Measurements from ENCODE around the gene TACSTD2. TPM values are rescaled to one million over a fixed set of nuclear protein-coding genes. Genes with fewer than 3 reads are reported as not detected.

The TACSTD2 gene
- total RNA-seq, 4 donors from 2014 or later: 0.09 to 1.8 (median 0.25) TPM; not detected in 1

DNA sequence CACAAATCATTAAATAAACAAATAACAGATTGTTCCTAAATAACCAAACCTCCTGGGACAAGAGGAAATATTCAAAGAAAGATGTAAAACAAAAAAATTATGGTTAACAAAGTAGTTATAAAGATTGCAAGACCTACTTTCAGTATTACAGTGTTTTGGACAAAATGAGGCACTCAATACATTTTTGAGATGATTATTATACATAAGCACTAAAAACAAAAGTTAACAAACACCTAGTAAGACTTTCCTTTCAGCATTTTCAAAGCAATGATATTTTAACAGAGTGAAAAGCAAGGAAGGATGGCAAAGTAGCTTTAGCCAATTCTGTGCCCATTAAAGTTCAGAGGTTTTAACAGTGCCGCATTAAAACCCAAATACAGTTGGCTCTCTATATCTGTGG lies 47.8 kb downstream of the TACSTD2 start:
- H3K4me1 ChIP-seq: no peaks in the 10 kb centered on the region
- intact Hi-C loops (cut with DNase I; ENCODE audit: low total_unique reads) (no loop called here), in situ Hi-C loops (cut with MboI; ENCODE audit: low sequenced_read_pairs in 4 of 4) (no loop called here)
- no peak for TF ChIP-seq POLR2A (IDR thresholded peaks at IDR 0.05)
- TF ChIP-seq, protein P1, sequence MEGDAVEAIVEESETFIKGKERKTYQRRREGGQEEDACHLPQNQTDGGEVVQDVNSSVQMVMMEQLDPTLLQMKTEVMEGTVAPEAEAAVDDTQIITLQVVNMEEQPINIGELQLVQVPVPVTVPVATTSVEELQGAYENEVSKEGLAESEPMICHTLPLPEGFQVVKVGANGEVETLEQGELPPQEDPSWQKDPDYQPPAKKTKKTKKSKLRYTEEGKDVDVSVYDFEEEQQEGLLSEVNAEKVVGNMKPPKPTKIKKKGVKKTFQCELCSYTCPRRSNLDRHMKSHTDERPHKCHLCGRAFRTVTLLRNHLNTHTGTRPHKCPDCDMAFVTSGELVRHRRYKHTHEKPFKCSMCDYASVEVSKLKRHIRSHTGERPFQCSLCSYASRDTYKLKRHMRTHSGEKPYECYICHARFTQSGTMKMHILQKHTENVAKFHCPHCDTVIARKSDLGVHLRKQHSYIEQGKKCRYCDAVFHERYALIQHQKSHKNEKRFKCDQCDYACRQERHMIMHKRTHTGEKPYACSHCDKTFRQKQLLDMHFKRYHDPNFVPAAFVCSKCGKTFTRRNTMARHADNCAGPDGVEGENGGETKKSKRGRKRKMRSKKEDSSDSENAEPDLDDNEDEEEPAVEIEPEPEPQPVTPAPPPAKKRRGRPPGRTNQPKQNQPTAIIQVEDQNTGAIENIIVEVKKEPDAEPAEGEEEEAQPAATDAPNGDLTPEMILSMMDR (IDR thresholded peaks at IDR 0.05 in 4 of 5, conservative IDR thresholded peaks at IDR 0.05 in 1 of 5): no peak
- DNase-seq: no peak
- no peaks in the 10 kb centered on the region for H3K27me3 ChIP-seq
- H3K36me3 ChIP-seq: peaks cover 0 to 23% of the 10 kb centered on the region in 2 donors
- ATAC-seq: no peak
- H3K9me3 ChIP-seq: no peaks in the 10 kb centered on the region
- no peak overlapping the region for H3K4me3 ChIP-seq
- H3K27ac ChIP-seq: no peak overlapping the region

DNA sequence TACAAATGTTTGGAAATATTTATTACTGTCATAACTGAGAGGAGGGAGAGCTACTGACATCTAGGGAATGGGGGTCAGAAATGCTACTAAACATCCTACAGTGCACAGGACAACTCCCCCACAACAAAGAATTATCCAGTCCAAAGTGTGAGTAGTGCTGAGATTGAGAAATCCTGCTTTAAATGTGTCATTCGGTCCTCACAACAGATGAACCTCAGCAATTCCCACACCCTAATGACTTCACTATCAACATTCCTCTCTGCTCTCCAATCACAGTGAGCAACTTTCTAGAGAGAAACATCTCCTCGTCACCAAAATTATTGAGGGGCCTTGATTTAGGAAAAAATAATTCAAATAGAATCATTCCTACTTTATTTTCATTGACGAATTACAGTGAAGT lies 48.5 kb downstream of the TACSTD2 start:
- Histone ChIP-seq H3K27ac (no peak overlapping the region), H3K36me3 (peaks cover 0 to 23% of the 10 kb centered on the region in 2 donors), H3K4me1 (no peaks in the 10 kb centered on the region), H3K27me3 (no peaks in the 10 kb centered on the region), H3K9me3 (no peaks in the 10 kb centered on the region), H3K4me3 (no peak overlapping the region)
- DNase-seq (no peak), ATAC-seq (no peak)
- intact Hi-C loops (cut with DNase I; ENCODE audit: low total_unique reads) (no loop called here), in situ Hi-C loops (cut with MboI; ENCODE audit: low sequenced_read_pairs in 4 of 4) (no loop called here)
- no peak for TF ChIP-seq POLR2A (IDR thresholded peaks at IDR 0.05)
- TF ChIP-seq, protein P1 (IDR thresholded peaks at IDR 0.05 in 4 of 5, conservative IDR thresholded peaks at IDR 0.05 in 1 of 5): no peak

Other genes with a start within 250 kb of the TACSTD2 start
- 10 to 100 TPM; 11.7 to 23.7 (median 19.3) TPM for gene OMA1, start 30.5 kb downstream of the TACSTD2 start, total RNA-seq
- gene MYSM1, start 122.8 kb upstream of the TACSTD2 start, total RNA-seq: 10 to 100 TPM in 1 of 4 donors, 1 to 10 TPM in 3; 5.1 to 12.9 (median 6.0) TPM
- 100 to 1,000 TPM in 2 of 4 donors, 10 to 100 TPM in 2; 41.2 to 104 (median 90.8) TPM for gene JUN, start 206.8 kb upstream of the TACSTD2 start, total RNA-seq